ENCODE results near the gene GPATCH1.

- TF ChIP-seq CTCF (IDR thresholded peaks at IDR 0.05 in 2 of 3, conservative IDR thresholded peaks at IDR 0.05 in 1 of 3; ENCODE audit: borderline replicate concordance in 1 of 3, insufficient read depth in 1 of 3, low read depth in 2 of 3, low read length in 2 of 3) (no peak), EZH2 (IDR thresholded peaks at IDR 0.05) (no peak), CEBPB (IDR thresholded peaks at IDR 0.05; ENCODE audit: low read depth) (no peak), MAX (IDR thresholded peaks at IDR 0.05) (peak; percentile 45; the same call in 1 of the 2 replicates), EGR1 (IDR thresholded peaks at IDR 0.05; ENCODE audit: low read depth) (no peak), SIN3A (IDR thresholded peaks at IDR 0.05; ENCODE audit: low read depth) (peak; percentile 45)
These were observed 26.4 kb upstream of the GPATCH1 start for GRCh38 chr19:33054623-33055022.
